ENCODE data around the gene PRKCA.

- TF ChIP-seq HOXA5 (CRISPR knock-in tag; IDR thresholded peaks at IDR 0.05): no peak; the same call in 1 of the 2 replicates
- TF ChIP-seq TCF7 (IDR thresholded peaks at IDR 0.05; ENCODE audit: low read depth): no peak
- no peak for TF ChIP-seq ZNF704 (CRISPR knock-in tag; IDR thresholded peaks at IDR 0.05; ENCODE audit: borderline replicate concordance)
- no peak for TF ChIP-seq NFE2L1 (CRISPR knock-in tag; IDR thresholded peaks at IDR 0.05; ENCODE audit: borderline replicate concordance)
- TF ChIP-seq ZNF792 (CRISPR knock-in tag; IDR thresholded peaks at IDR 0.05): no peak
- no peak for TF ChIP-seq ZNF362 (CRISPR knock-in tag; IDR thresholded peaks at IDR 0.05; ENCODE audit: borderline replicate concordance)
- TF ChIP-seq FOXK2 (IDR thresholded peaks at IDR 0.05): no peak
- no peak for TF ChIP-seq NR1H2 (CRISPR knock-in tag; IDR thresholded peaks at IDR 0.05; ENCODE audit: borderline replicate concordance, low read depth)
- TF ChIP-seq POLR2A (IDR thresholded peaks at IDR 0.05; ENCODE audit: insufficient read depth in 1 of 2, low read depth in 2 of 2, low read length in 2 of 2): no peak
- TF ChIP-seq ZNF720 (CRISPR knock-in tag; IDR thresholded peaks at IDR 0.05): no peak
- TF ChIP-seq POLR2AphosphoS5 (IDR thresholded peaks at IDR 0.05; ENCODE audit: low read depth, low read length): no peak
- TF ChIP-seq KLF13 (CRISPR knock-in tag; IDR thresholded peaks at IDR 0.05): no peak
- no peak for TF ChIP-seq REPIN1 (CRISPR knock-in tag; IDR thresholded peaks at IDR 0.05; ENCODE audit: borderline replicate concordance, low read depth)
Observed at GRCh38 chr17:66450852-66451158, 148.4 kb downstream of the PRKCA start.

Data from HepG2 (cell line).